Neuronal stem cell (in vitro differentiated cells): ENCODE results near the gene RSPO4.

ENCODE experiments used
- DNase-seq: peaks from one replicate; pipeline ENCODE4 v3.0.0-alpha.2; 2013; ENCODE audit warnings: low spot score
- H2AFZ ChIP-seq: one replicate; pipeline ENCODE4 v1.6.1; 2013; ENCODE audit warnings: mild to moderate bottlenecking, low read length, inconsistent platforms
- H2AK5ac ChIP-seq: 2 replicates; pipeline ENCODE4 v1.6.1; 2013; ENCODE audit warnings: low read depth, mild to moderate bottlenecking, inconsistent platforms, low read length, moderate library complexity, mixed read lengths
- H2BK120ac ChIP-seq: 2 replicates; pipeline ENCODE4 v1.6.1; 2013; ENCODE audit warnings: low read depth, mild to moderate bottlenecking, inconsistent platforms, low read length, moderate library complexity, mixed read lengths
- H2BK12ac ChIP-seq: one replicate; pipeline ENCODE4 v1.6.1; 2013; ENCODE audit warnings: low read length, inconsistent platforms
- H2BK15ac ChIP-seq: 2 replicates; pipeline ENCODE4 v1.6.1; 2013; ENCODE audit warnings: mild to moderate bottlenecking, low read length, inconsistent platforms, mixed read lengths
- H2BK5ac ChIP-seq: one replicate; pipeline ENCODE4 v1.6.1; 2013; ENCODE audit warnings: inconsistent platforms, mild to moderate bottlenecking, low read length, moderate library complexity
- H3K14ac ChIP-seq: one replicate; pipeline ENCODE4 v1.6.1; 2013; ENCODE audit warnings: low read length, inconsistent platforms
- H3K18ac ChIP-seq: 2 replicates; pipeline ENCODE4 v1.6.1; 2013; ENCODE audit warnings: low read length, inconsistent platforms
- H3K23ac ChIP-seq: 2 replicates; pipeline ENCODE4 v1.6.1; 2013; ENCODE audit warnings: low read depth, mild to moderate bottlenecking, mixed read lengths, low read length, inconsistent platforms; ENCODE audit not compliant: poor library complexity
- H3K27ac ChIP-seq: replicated peaks from 3 replicates; pipeline ENCODE4 v1.5.1; 2013; ENCODE audit warnings: low read length, inconsistent platforms
- H3K27me3 ChIP-seq, 3 experiments: 2 replicates each; pipeline ENCODE4 v1.6.1; 2013; ENCODE audit warnings: low read length in 3 of 3, mild to moderate bottlenecking in 2 of 3, inconsistent platforms in 1 of 3, low read depth in 1 of 3, mixed read lengths in 1 of 3, moderate library complexity in 1 of 3; ENCODE audit not compliant: control insufficient read depth in 3 of 3, insufficient read depth in 3 of 3
- H3K36me3 ChIP-seq, 2 donors: replicated peaks in 1 of 2; 2 replicates each; pipeline ENCODE4 v1.6.1; 2013; ENCODE audit warnings: low read length in 2 of 2; ENCODE audit not compliant: control insufficient read depth in 2 of 2, insufficient read depth in 2 of 2
- H3K4ac ChIP-seq: 2 replicates; pipeline ENCODE4 v1.6.1; 2013; ENCODE audit warnings: inconsistent platforms, mild to moderate bottlenecking, low read length, moderate library complexity
- H3K4me1 ChIP-seq, 2 donors: 1 replicate in 1 of 2; 2 replicates in 1 of 2; pipeline ENCODE4 v1.6.1; 2013; ENCODE audit warnings: low read length in 2 of 2, low read depth in 1 of 2; ENCODE audit not compliant: control insufficient read depth in 2 of 2, insufficient read depth in 1 of 2
- H3K4me2 ChIP-seq: one replicate; pipeline ENCODE4 v1.6.1; 2013; ENCODE audit warnings: mild to moderate bottlenecking, low read length, inconsistent platforms; ENCODE audit not compliant: insufficient read depth, poor library complexity, severe bottlenecking
- H3K4me3 ChIP-seq, 2 donors: 2 replicates each; pipeline ENCODE4 v1.5.1; 2013; ENCODE audit warnings: low read length in 2 of 2, mild to moderate bottlenecking in 2 of 2, inconsistent platforms in 1 of 2, moderate library complexity in 1 of 2
- H3K79me1 ChIP-seq: one replicate; pipeline ENCODE4 v1.6.1; 2013; ENCODE audit warnings: low read depth, mild to moderate bottlenecking, inconsistent platforms, low read length, moderate library complexity
- H3K9ac ChIP-seq: one replicate; pipeline ENCODE4 v1.6.1; 2013; ENCODE audit warnings: mild to moderate bottlenecking, low read depth, low read length, inconsistent platforms; ENCODE audit not compliant: poor library complexity
- H3K9me3 ChIP-seq, 2 donors: replicated peaks in 1 of 2; 2 replicates each; pipeline versions ENCODE3 to v1.6.1; 2013; ENCODE audit warnings: low read length in 2 of 2, mild to moderate bottlenecking in 2 of 2, inconsistent platforms in 1 of 2, low read depth in 1 of 2, mixed read lengths in 1 of 2, moderate library complexity in 1 of 2; ENCODE audit not compliant: control insufficient read depth in 2 of 2, insufficient read depth in 1 of 2
- H4K8ac ChIP-seq: one replicate; pipeline ENCODE4 v1.6.1; 2013; ENCODE audit warnings: low read depth, mild to moderate bottlenecking, inconsistent platforms, low read length, moderate library complexity
- H4K91ac ChIP-seq: one replicate; pipeline ENCODE4 v1.6.1; 2013; ENCODE audit warnings: low read length, low read depth, mild to moderate bottlenecking, inconsistent platforms; ENCODE audit not compliant: poor library complexity
- WGBS, 2 donors: extraction: QIAGEN DNeasy Blood & Tissue Kit; methylation state at CpG; one replicate each; pipeline ENCODE4 v1.1.7; 2013; ENCODE audit warnings: missing lambda C conversion rate in 2 of 2, mixed read lengths in 1 of 2; ENCODE audit not compliant: insufficient read length in 2 of 2, insufficient replicate concordance in 1 of 2; ENCODE audit errors: extremely low coverage in 2 of 2; 5-methylcytosine and 5-hydroxymethylcytosine counted together

The RSPO4 gene

GRCh38 chr20:955656-956055, 46.5 kb downstream of the RSPO4 start:
- no peak overlapping the region for H3K4ac ChIP-seq
- no peak overlapping the region for H2AK5ac ChIP-seq
- H2BK12ac ChIP-seq = no peak overlapping the region
- H4K91ac ChIP-seq = no peak overlapping the region
- H2BK120ac ChIP-seq = no peak overlapping the region
- H3K4me1 ChIP-seq = peaks cover 0 to 2% of the 10 kb centered on the region in 2 donors
- no peak for DNase-seq
- H3K27ac ChIP-seq = no peak overlapping the region
- no peaks in the 10 kb centered on the region for H3K9me3 ChIP-seq
- no peak overlapping the region for H3K9ac ChIP-seq
- no peak overlapping the region for H3K23ac ChIP-seq
- H2BK15ac ChIP-seq = no peak overlapping the region
- no peak overlapping the region for H2AFZ ChIP-seq
- no peak overlapping the region for H3K4me2 ChIP-seq
- no peak overlapping the region for H3K18ac ChIP-seq
- peaks cover 0 to 13% (median 0%) of the 10 kb centered on the region in 3 experiments for H3K27me3 ChIP-seq
- H4K8ac ChIP-seq = no peak overlapping the region
- 100% methylated on average over 1 to 2 of the region's 7 CpGs for WGBS, 2 donors
- H3K36me3 ChIP-seq = no peaks in the 10 kb centered on the region
- no peaks in the 10 kb centered on the region for H3K79me1 ChIP-seq
- H2BK5ac ChIP-seq = no peak overlapping the region
- H3K4me3 ChIP-seq = no peak overlapping the region
- H3K14ac ChIP-seq = no peak overlapping the region

- Histone ChIP-seq H2BK5ac (no peak overlapping the region), H4K91ac (no peak overlapping the region), H3K79me1 (no peaks in the 10 kb centered on the region), H4K8ac (no peak overlapping the region), H3K23ac (no peak overlapping the region), H2AK5ac (no peak overlapping the region), H2BK120ac (no peak overlapping the region), H3K36me3 (no peaks in the 10 kb centered on the region), H3K14ac (no peak overlapping the region), H3K4me2 (no peak overlapping the region), H2BK15ac (no peak overlapping the region), H3K9ac (no peak overlapping the region), H3K4me1 (peaks cover 0 to 2% of the 10 kb centered on the region in 2 donors), H3K4ac (no peak overlapping the region), H3K4me3 (no peak overlapping the region), H3K9me3 (no peaks in the 10 kb centered on the region), H2AFZ (no peak overlapping the region), H3K27me3 (peaks cover 0 to 7% (median 0%) of the 10 kb centered on the region in 3 experiments), H3K18ac (no peak overlapping the region), H2BK12ac (no peak overlapping the region), H3K27ac (no peak overlapping the region)
- no peak for DNase-seq
- WGBS, 2 donors = no CpG with 5 or more reads among the region's 3 CpGs
Measured at GRCh38 chr20:955111-955510, 47.0 kb downstream of the RSPO4 start.

- no CpG with 5 or more reads among the region's 11 CpGs for WGBS, 2 donors
- H3K4me3 ChIP-seq = no peak overlapping the region
- H4K8ac ChIP-seq = no peak overlapping the region
- H2BK15ac ChIP-seq = no peak overlapping the region
- H3K79me1 ChIP-seq = no peaks in the 10 kb centered on the region
- H3K9ac ChIP-seq = no peak overlapping the region
- H3K23ac ChIP-seq = no peak overlapping the region
- DNase-seq = no peak
- no peak overlapping the region for H3K27ac ChIP-seq
- H2AFZ ChIP-seq = no peak overlapping the region
- no peak overlapping the region for H2BK12ac ChIP-seq
- H3K4ac ChIP-seq = no peak overlapping the region
- no peak overlapping the region for H3K14ac ChIP-seq
- no peaks in the 10 kb centered on the region for H3K9me3 ChIP-seq
- no peak overlapping the region for H2BK120ac ChIP-seq
- no peak overlapping the region for H3K18ac ChIP-seq
- H2AK5ac ChIP-seq = no peak overlapping the region
- peaks cover 0 to 3% (median 0%) of the 10 kb centered on the region in 3 experiments for H3K27me3 ChIP-seq
- peaks cover 0 to 2% of the 10 kb centered on the region in 2 donors for H3K4me1 ChIP-seq
- no peak overlapping the region for H3K4me2 ChIP-seq
- H3K36me3 ChIP-seq = no peaks in the 10 kb centered on the region
- no peak overlapping the region for H4K91ac ChIP-seq
- H2BK5ac ChIP-seq = no peak overlapping the region
Measured at GRCh38 chr20:953742-954141, 48.4 kb downstream of the RSPO4 start.

GRCh38 chr20:952196-952795, 49.8 kb downstream of the RSPO4 start:
- H4K91ac ChIP-seq = no peak overlapping the region
- no peak overlapping the region for H3K9ac ChIP-seq
- H3K9me3 ChIP-seq = no peaks in the 10 kb centered on the region
- no CpG with 5 or more reads among the region's 8 CpGs for WGBS, 2 donors
- H3K79me1 ChIP-seq = no peaks in the 10 kb centered on the region
- H2BK15ac ChIP-seq = no peak overlapping the region
- H2BK120ac ChIP-seq = no peak overlapping the region
- no peak overlapping the region for H2AFZ ChIP-seq
- H3K18ac ChIP-seq = no peak overlapping the region
- H3K36me3 ChIP-seq = no peaks in the 10 kb centered on the region
- H2BK12ac ChIP-seq = no peak overlapping the region
- H3K4ac ChIP-seq = no peak overlapping the region
- H3K27ac ChIP-seq = no peak overlapping the region
- H3K4me3 ChIP-seq = no peak overlapping the region
- no peak overlapping the region for H3K14ac ChIP-seq
- no peak overlapping the region for H3K4me2 ChIP-seq
- H4K8ac ChIP-seq = no peak overlapping the region
- no peak overlapping the region for H2BK5ac ChIP-seq
- no peak overlapping the region for H3K23ac ChIP-seq
- H3K4me1 ChIP-seq = peaks cover 0 to 2% of the 10 kb centered on the region in 2 donors
- no peak for DNase-seq
- H3K27me3 ChIP-seq = peaks cover 0 to 4% (median 0%) of the 10 kb centered on the region in 3 experiments
- no peak overlapping the region for H2AK5ac ChIP-seq
